BJ (cell line): ENCODE measurements around the gene HIRIP3. TPM values are rescaled to one million over a fixed set of nuclear protein-coding genes. Genes with fewer than 3 reads are reported as not detected.

Experiments used
- CTCF ChIA-PET: fragments of 350-600 bp; formaldehyde crosslinking; extraction: SDS; loops from one replicate; lab custom pipeline; 2021; ENCODE audit warnings: antibody characterized with exemption, inconsistent platforms; lab: Yijun Ruan, JAX
- POLR2A ChIA-PET: fragments of 300-600 bp; sonication (Branson Sonifier 250); formaldehyde crosslinking; extraction: SDS; loops from one replicate; lab custom pipeline; 2021; ENCODE audit warnings: antibody characterized with exemption; lab: Charles Lee
- DNase-seq: peaks from one replicate; pipeline ENCODE4 v3.0.0-alpha.2; 2011; ENCODE audit warnings: low read depth
- H3K27me3 ChIP-seq: 2 replicates; pipeline ENCODE4 v1.6.0; 2011; ENCODE audit warnings: low read length; ENCODE audit not compliant: control insufficient read depth, insufficient read depth
- H3K36me3 ChIP-seq: 2 replicates; pipeline ENCODE4 v1.5.1; 2011; ENCODE audit warnings: low read length; ENCODE audit not compliant: control insufficient read depth, insufficient read depth
- H3K4me3 ChIP-seq: 2 replicates; pipeline ENCODE4 v1.5.1; 2011; ENCODE audit warnings: low read depth, mild to moderate bottlenecking, control low read depth, low read length
- polyA plus RNA-seq: library from polyadenylated mRNA; depleted of rRNA; stranded (reverse); fragments of >200 nt; gene quantifications from 2 replicates; pipeline ENCODE4 v1.2.3, GENCODE V29; 2011
- TF ChIP-seq, protein P1 (sequence below): IDR thresholded peaks from 2 replicates; pipeline ENCODE4 v1.5.1; 2011; ENCODE audit warnings: low read depth, mild to moderate bottlenecking, control low read depth, inconsistent platforms, low read length, moderate library complexity; ENCODE audit not compliant: insufficient read depth

HIRIP3 gene
- polyA plus RNA-seq, 1 experiment, result 9.6 TPM

GRCh38 chr16:30006095-30006473, 10.7 kb upstream of the HIRIP3 start:
- CTCF ChIA-PET, result interaction anchor here (0.6 to 2.2 kb wide), 13 partner anchors 9 to 307 kb away, joined by 3 to 10 read pairs (median 4); partner anchors contain the start of genes ASPHD1 and INO80E
- TF ChIP-seq, protein P1, sequence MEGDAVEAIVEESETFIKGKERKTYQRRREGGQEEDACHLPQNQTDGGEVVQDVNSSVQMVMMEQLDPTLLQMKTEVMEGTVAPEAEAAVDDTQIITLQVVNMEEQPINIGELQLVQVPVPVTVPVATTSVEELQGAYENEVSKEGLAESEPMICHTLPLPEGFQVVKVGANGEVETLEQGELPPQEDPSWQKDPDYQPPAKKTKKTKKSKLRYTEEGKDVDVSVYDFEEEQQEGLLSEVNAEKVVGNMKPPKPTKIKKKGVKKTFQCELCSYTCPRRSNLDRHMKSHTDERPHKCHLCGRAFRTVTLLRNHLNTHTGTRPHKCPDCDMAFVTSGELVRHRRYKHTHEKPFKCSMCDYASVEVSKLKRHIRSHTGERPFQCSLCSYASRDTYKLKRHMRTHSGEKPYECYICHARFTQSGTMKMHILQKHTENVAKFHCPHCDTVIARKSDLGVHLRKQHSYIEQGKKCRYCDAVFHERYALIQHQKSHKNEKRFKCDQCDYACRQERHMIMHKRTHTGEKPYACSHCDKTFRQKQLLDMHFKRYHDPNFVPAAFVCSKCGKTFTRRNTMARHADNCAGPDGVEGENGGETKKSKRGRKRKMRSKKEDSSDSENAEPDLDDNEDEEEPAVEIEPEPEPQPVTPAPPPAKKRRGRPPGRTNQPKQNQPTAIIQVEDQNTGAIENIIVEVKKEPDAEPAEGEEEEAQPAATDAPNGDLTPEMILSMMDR, result no peak

DNA sequence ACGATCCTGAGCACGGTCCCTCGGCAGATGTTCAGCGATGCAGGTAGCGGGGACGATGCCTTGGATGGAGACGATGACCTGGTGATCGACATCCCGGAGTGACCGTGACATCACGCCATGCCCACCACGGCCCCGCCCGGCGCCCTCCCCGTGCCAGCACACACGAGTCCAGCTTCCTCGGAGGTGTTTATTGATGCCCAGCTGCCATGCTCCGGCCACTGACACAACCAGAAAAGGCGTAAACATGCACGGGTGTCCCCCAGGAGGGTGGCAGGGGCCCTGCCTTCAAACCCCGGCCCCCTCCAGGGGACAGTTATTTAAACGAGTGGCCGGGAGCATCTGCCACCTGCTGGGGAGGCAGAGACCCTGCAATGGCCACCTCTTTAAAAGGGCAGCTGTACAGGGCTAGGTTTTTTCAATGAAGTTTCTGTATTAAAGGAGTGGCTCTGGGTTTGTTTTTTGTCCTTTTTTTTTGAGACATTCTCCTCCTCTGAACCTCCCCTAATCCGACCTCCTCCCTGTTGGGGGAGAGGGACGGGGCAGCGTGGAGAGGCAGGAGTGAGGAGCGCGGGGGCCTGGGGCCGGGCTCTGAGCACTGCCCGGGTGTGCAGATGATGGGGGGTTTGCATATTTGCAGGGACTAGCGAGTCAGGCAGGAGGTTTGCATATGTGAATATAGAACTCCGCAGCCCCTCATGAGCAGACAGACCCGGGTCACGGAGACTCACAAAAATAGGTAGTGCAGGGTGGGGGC, 10.1 kb upstream of the HIRIP3 start:
- POLR2A ChIA-PET, result no interaction called here
- Histone ChIP-seq H3K4me3 (no peak overlapping the region), H3K27me3 (peaks cover 7% of the 10 kb centered on the region), H3K36me3 (peaks cover 12% of the 10 kb centered on the region)
- CTCF ChIA-PET, result interaction anchor here (0.5 to 2.2 kb wide), 16 partner anchors 9 to 409 kb away, joined by 3 to 10 read pairs (median 4); partner anchors contain the start of genes ASPHD1 and INO80E
- no peak for DNase-seq
- TF ChIP-seq, protein P1, result peak; percentile 92

More at GRCh38 chr16:30006095-30006473, 10.7 kb upstream of the HIRIP3 start:
- H3K4me3 ChIP-seq, result no peak overlapping the region
- no peak for DNase-seq
- POLR2A ChIA-PET, result no interaction called here
- peaks cover 9% of the 10 kb centered on the region for H3K36me3 ChIP-seq
- H3K27me3 ChIP-seq, result peaks cover 9% of the 10 kb centered on the region

DNA sequence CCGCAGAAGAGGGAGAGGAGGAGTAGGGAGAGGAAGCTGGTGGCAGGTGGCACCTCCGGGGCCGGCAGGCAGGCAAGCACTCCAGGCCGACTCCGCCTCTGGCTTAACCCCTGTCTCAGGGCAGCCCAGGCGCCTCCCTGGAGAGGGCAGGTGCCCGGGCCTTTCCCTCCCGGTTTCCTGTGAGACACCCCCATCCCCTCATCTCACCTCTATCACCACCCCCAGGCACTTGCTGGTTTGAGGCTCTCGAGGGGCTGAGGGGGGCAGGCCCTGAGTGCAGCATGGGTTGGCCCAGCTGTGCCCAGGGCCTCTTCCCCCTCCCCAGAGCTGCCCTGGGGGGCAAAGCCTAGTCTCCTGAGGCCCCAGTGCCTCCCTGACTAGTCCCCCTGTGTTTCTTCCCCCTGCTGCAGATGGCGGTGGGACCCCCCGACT, 9.4 kb upstream of the HIRIP3 start:
- Histone ChIP-seq H3K36me3 (peaks cover 12% of the 10 kb centered on the region), H3K4me3 (no peak overlapping the region), H3K27me3 (0 out of 2 replicates have a peak, but pooled peaks cover 3% of the 10 kb centered on the region)
- POLR2A ChIA-PET, result no interaction called here
- DNase-seq, result no peak
- CTCF ChIA-PET, result interaction anchor here (0.5 to 2.1 kb wide), 12 partner anchors 8 to 409 kb away, joined by 3 to 10 read pairs (median 4); partner anchors contain the start of genes INO80E and KCTD13
- TF ChIP-seq, protein P1, result no peak

DNA sequence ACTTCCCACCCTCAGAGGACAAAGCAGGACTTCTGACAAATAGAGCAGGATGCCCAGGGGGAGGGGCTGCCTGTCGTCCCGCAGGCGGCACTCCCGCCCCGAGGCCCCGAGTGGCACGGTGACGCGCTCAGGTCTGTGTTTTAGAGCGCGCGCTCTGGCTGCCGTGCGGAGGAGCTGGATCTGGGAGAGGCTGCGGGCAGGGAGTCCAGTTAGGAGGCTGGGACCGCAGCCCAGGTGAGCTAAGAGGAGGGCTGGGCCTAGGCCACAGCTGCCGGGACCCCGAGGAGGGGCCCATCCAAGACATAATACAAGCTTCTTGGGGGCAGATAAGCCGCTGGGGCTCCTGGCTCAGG, 9.0 kb upstream of the HIRIP3 start:
- TF ChIP-seq, protein P1, result no peak
- Histone ChIP-seq H3K36me3 (peaks cover 12% of the 10 kb centered on the region), H3K4me3 (no peak overlapping the region), H3K27me3 (0 out of 2 replicates have a peak, but pooled peaks cover 1% of the 10 kb centered on the region)
- DNase-seq, result no peak
- CTCF ChIA-PET, result interaction anchor here (0.6 to 2.1 kb wide), 7 partner anchors 8 to 197 kb away, joined by 3 to 10 read pairs (median 4); partner anchors contain the start of genes INO80E and KCTD13
- POLR2A ChIA-PET, result no interaction called here

DNA sequence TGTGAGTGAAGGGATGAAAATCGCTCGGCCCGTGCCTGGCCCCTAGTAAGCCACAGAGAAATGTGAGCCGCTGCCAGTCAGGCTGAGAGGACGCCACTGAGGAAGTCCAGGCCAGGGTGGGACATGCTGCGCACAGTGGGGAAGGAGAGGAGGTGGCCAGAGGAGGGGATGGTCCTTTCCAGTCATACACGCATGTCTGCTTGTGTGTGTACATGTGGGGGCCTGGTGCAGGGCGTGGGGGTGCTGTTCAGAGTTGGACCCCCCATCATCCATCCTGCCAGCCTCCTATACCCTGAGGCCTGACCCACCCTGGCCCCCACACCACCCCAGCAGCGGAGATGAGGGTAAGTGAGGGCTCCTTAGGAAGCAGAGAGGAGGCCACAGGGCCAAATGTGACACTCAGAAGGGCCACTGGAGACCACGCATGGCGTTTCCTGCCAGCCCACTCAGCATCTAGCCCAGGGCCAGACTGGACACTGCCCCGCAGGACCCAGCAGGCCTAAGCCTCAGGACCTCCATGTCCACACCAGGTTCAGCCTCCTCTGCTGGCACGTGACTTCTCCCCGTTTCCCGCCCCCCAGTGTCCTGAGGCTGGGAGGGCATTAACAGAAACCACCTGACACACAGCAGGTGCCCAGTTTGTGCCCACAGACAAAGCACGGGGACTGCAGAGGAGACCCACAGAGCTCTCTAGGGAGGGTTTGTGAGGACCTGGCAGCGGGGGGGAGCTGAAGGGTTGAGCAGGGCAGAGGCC, 8.4 kb upstream of the HIRIP3 start:
- no peak for DNase-seq
- CTCF ChIA-PET, result interaction anchor here (1.0 to 2.1 kb wide), 4 partner anchors 7 to 196 kb away, joined by 3 to 10 read pairs (median 6); partner anchors contain the start of genes INO80E and KCTD13
- POLR2A ChIA-PET, result no interaction called here
- no peak overlapping the region for H3K4me3 ChIP-seq
- no peaks in the 10 kb centered on the region for H3K27me3 ChIP-seq
- TF ChIP-seq, protein P1, result no peak
- H3K36me3 ChIP-seq, result peaks cover 12% of the 10 kb centered on the region
